Liver (tissue), 3 donors: ENCODE results near the gene DKKL1.

Experiments
- ATF3 ChIP-seq: IDR thresholded peaks from 2 replicates; pipeline ENCODE4 v1.6.1; 2016; ENCODE audit warnings: antibody characterized with exemption
- CTCF ChIP-seq: fragments of 150-350 bp; IDR thresholded peaks from 2 replicates; pipeline ENCODE4 v1.5.1; 2017; ENCODE audit warnings: improper control_type of control experiment, low read depth, low read length; ENCODE audit not compliant: missing input control
- EGR1 ChIP-seq, 2 donors: IDR thresholded peaks; 2 replicates each; pipeline ENCODE4 v1.6.1; 2016 to 2018; ENCODE audit warnings: antibody characterized with exemption in 2 of 2, low read depth in 2 of 2
- FOXA1 ChIP-seq: IDR thresholded peaks from 2 replicates; pipeline ENCODE4 v1.6.1; 2016; ENCODE audit warnings: antibody characterized with exemption
- GABPA ChIP-seq, 2 donors: IDR thresholded peaks in 1 of 2; conservative IDR thresholded peaks in 1 of 2; 2 replicates each; pipeline ENCODE4 v1.6.1; 2016; ENCODE audit warnings: antibody characterized with exemption in 2 of 2, mild to moderate bottlenecking in 1 of 2, moderate library complexity in 1 of 2
- JUND ChIP-seq, 2 donors: IDR thresholded peaks; 2 replicates each; pipeline ENCODE4 v1.6.1; 2016; ENCODE audit warnings: antibody characterized with exemption in 2 of 2
- MAX ChIP-seq: IDR thresholded peaks from 2 replicates; pipeline ENCODE4 v1.6.1; 2016; ENCODE audit warnings: antibody characterized with exemption
- SP1 ChIP-seq: IDR thresholded peaks from 2 replicates; pipeline ENCODE4 v1.6.1; 2018; ENCODE audit warnings: antibody characterized with exemption, mild to moderate bottlenecking
- TAF1 ChIP-seq: conservative IDR thresholded peaks from 2 replicates; pipeline ENCODE4 v1.6.1; 2016; ENCODE audit warnings: antibody characterized with exemption, mild to moderate bottlenecking
- YY1 ChIP-seq: IDR thresholded peaks from 2 replicates; pipeline ENCODE4 v1.6.1; 2016; ENCODE audit warnings: antibody characterized with exemption, mild to moderate bottlenecking
- donor health status: healthy.
- donor health status: healthy.

- TF ChIP-seq JUND (IDR thresholded peaks at IDR 0.05) (no peak), CTCF (no peak), FOXA1 (no peak), MAX (no peak), ATF3 (no peak), GABPA (IDR thresholded peaks at IDR 0.05 in 1 of 2, conservative IDR thresholded peaks at IDR 0.05 in 1 of 2) (no peak), YY1 (no peak), EGR1 (IDR thresholded peaks at IDR 0.05; ENCODE audit: low read depth in 2 of 2) (no peak), SP1 (no peak), TAF1 (no peak)
These were observed 3.5 kb upstream of the DKKL1 start for GRCh38 chr19:49359851-49360820.
